ENCODE results near the gene VSTM2B. TPM values are rescaled to one million over a fixed set of nuclear protein-coding genes. Genes with fewer than 3 reads are reported as not detected.

Gene VSTM2B
- total and polyA plus RNA-seq, 2 of the 13 experiments (the other 11 are each of a cell fraction or from before 2014, with no cell fraction given) = not detected

GRCh38 chr19:29519146-29519545 lies 6.6 kb upstream of the VSTM2B start:
- in situ Hi-C loops (cut with HindIII; ENCODE audit: extremely low pct_ligation_motif_present, low pct_unique_long_range_greater_than_20kb) (no loop called here), intact Hi-C loops (cut with micrococcal nuclease; ENCODE audit: unreplicated experiment) (no loop called here)
- BruUV-seq (replicated peaks) = no TSS peak
- no peak for FAIRE-seq
- H3K36me3 ChIP-seq (replicated peaks in 1 of 2; ENCODE audit: control insufficient read depth in 1 of 2, insufficient read depth in 2 of 2, low read length in 2 of 2) = no peaks in the 10 kb centered on the region
- no peak overlapping the region for H3K27ac ChIP-seq (ENCODE audit: extremely low read length, insufficient read depth, low read length)
- H3K4me2 ChIP-seq (ENCODE audit: low read depth, low read length) = no peak overlapping the region
- POLR2A ChIA-PET = no interaction called here
- H4K20me1 ChIP-seq (ENCODE audit: insufficient read depth, low read length) = no peaks in the 10 kb centered on the region
- ATAC-seq = no peak
- no peak overlapping the region for H3K9ac ChIP-seq (ENCODE audit: insufficient read depth, low read depth, low read length)
- no peaks in the 10 kb centered on the region for H3K4me1 ChIP-seq (ENCODE audit: insufficient read depth, low read length)
- 3% methylated on average over 3 of the region's 5 CpGs for WGBS (ENCODE audit: low lambda C conversion rate)
- H3K9me3 ChIP-seq (ENCODE audit: low read length) = no peaks in the 10 kb centered on the region
- H3K4me3 ChIP-seq (replicated peaks in 1 of 3; ENCODE audit: insufficient read depth in 1 of 3, low read depth in 2 of 3, low read length in 3 of 3) = no peak overlapping the region
- H3K27me3 ChIP-seq (ENCODE audit: control insufficient read depth in 1 of 2, insufficient read depth in 2 of 2, low read length in 2 of 2) = peaks cover 0 to 22% of the 10 kb centered on the region in 2 experiments; a peak in 4 of 5 replicates
- no peak for DNase-seq (ENCODE audit: low spot score)
- H2AFZ ChIP-seq (ENCODE audit: low read length) = no peak overlapping the region
- CTCF ChIA-PET (ENCODE audit: low intra/inter-chr PET ratio, low total read pairs) = no interaction called here
- no peaks in the 10 kb centered on the region for H3K79me2 ChIP-seq (ENCODE audit: insufficient read depth, low read length)
- TF ChIP-seq, protein P1, sequence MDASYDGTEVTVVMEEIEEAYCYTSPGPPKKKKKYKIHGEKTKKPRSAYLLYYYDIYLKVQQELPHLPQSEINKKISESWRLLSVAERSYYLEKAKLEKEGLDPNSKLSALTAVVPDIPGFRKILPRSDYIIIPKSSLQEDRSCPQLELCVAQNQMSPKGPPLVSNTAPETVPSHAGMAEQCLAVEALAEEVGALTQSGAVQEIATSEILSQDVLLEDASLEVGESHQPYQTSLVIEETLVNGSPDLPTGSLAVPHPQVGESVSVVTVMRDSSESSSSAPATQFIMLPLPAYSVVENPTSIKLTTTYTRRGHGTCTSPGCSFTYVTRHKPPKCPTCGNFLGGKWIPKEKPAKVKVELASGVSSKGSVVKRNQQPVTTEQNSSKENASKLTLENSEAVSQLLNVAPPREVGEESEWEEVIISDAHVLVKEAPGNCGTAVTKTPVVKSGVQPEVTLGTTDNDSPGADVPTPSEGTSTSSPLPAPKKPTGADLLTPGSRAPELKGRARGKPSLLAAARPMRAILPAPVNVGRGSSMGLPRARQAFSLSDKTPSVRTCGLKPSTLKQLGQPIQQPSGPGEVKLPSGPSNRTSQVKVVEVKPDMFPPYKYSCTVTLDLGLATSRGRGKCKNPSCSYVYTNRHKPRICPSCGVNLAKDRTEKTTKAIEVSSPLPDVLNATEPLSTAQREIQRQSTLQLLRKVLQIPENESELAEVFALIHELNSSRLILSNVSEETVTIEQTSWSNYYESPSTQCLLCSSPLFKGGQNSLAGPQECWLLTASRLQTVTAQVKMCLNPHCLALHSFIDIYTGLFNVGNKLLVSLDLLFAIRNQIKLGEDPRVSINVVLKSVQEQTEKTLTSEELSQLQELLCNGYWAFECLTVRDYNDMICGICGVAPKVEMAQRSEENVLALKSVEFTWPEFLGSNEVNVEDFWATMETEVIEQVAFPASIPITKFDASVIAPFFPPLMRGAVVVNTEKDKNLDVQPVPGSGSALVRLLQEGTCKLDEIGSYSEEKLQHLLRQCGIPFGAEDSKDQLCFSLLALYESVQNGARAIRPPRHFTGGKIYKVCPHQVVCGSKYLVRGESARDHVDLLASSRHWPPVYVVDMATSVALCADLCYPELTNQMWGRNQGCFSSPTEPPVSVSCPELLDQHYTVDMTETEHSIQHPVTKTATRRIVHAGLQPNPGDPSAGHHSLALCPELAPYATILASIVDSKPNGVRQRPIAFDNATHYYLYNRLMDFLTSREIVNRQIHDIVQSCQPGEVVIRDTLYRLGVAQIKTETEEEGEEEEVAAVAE (CRISPR knock-in tag; IDR thresholded peaks at IDR 0.05; ENCODE audit: borderline replicate concordance) = no peak

- Histone ChIP-seq H4K20me1 (ENCODE audit: insufficient read depth, low read length) (no peaks in the 10 kb centered on the region), H3K27ac (ENCODE audit: extremely low read length, insufficient read depth, low read length) (no peak overlapping the region), H3K4me1 (ENCODE audit: insufficient read depth, low read length) (no peaks in the 10 kb centered on the region), H3K4me3 (replicated peaks in 1 of 3; ENCODE audit: insufficient read depth in 1 of 3, low read depth in 2 of 3, low read length in 3 of 3) (no peak overlapping the region), H3K9ac (ENCODE audit: insufficient read depth, low read depth, low read length) (no peak overlapping the region), H3K27me3 (ENCODE audit: control insufficient read depth in 1 of 2, insufficient read depth in 2 of 2, low read length in 2 of 2) (peaks cover 0 to 25% of the 10 kb centered on the region in 2 experiments; a peak in 4 of 5 replicates), H3K9me3 (ENCODE audit: low read length) (no peaks in the 10 kb centered on the region), H3K79me2 (ENCODE audit: insufficient read depth, low read length) (no peaks in the 10 kb centered on the region), H2AFZ (ENCODE audit: low read length) (no peak overlapping the region), H3K36me3 (replicated peaks in 1 of 2; ENCODE audit: control insufficient read depth in 1 of 2, insufficient read depth in 2 of 2, low read length in 2 of 2) (no peaks in the 10 kb centered on the region), H3K4me2 (ENCODE audit: low read depth, low read length) (no peak overlapping the region)
- DNase-seq (ENCODE audit: low spot score) (no peak), ATAC-seq (no peak), FAIRE-seq (no peak)
- CTCF ChIA-PET (ENCODE audit: low intra/inter-chr PET ratio, low total read pairs) = no interaction called here
- BruUV-seq (replicated peaks) = no TSS peak
- TF ChIP-seq CC2D1A (CRISPR knock-in tag; IDR thresholded peaks at IDR 0.05) (no peak), PTBP1 (IDR thresholded peaks at IDR 0.05; ENCODE audit: low read depth, low read length, poor library complexity, severe bottlenecking) (no peak), MEF2D (CRISPR knock-in tag; IDR thresholded peaks at IDR 0.05) (no peak), ZNF468 (CRISPR knock-in tag; IDR thresholded peaks at IDR 0.05) (no peak)
- in situ Hi-C loops (cut with HindIII; ENCODE audit: extremely low pct_ligation_motif_present, low pct_unique_long_range_greater_than_20kb) (no loop called here), intact Hi-C loops (cut with micrococcal nuclease; ENCODE audit: unreplicated experiment) (no loop called here)
- POLR2A ChIA-PET = no interaction called here
- WGBS (ENCODE audit: low lambda C conversion rate) = 1% methylated on average over 8 of the region's 8 CpGs
These were observed 5.9 kb upstream of the VSTM2B start for GRCh38 chr19:29519931-29520330.
